MV-4-11 (cell line): ENCODE measurements around the gene C18orf32.
"Not testable (repeated sequence)": the region's sequence is repeated elsewhere in the genome, so short reads cannot be mapped to it uniquely, and the experiment has no call there.

Experiments used
- DNase-seq: peaks from one replicate; lab custom pipeline; 2025; lab: John Stamatoyannopoulos, UW

C18orf32 gene

DNA sequence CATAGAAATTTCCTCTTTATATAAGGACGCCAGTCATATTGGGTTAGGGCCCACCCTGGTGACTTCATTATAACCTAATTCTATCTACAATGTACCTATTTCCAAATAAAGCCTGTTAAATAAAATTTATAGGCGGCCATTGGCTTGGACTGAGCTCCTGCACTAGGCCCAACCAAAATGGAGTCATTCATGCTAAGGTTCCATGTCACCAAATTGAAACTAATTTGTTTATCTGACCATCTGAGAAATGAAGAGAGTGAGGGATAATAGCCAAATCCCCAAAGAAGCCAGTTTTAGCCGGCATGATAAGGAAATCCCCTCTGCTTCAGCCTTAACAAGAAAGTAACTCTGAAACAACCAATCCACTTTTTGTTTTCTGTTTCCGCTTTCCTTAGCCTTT, 19.4 kb downstream of the C18orf32 start:
- DNase-seq = no peak

DNA sequence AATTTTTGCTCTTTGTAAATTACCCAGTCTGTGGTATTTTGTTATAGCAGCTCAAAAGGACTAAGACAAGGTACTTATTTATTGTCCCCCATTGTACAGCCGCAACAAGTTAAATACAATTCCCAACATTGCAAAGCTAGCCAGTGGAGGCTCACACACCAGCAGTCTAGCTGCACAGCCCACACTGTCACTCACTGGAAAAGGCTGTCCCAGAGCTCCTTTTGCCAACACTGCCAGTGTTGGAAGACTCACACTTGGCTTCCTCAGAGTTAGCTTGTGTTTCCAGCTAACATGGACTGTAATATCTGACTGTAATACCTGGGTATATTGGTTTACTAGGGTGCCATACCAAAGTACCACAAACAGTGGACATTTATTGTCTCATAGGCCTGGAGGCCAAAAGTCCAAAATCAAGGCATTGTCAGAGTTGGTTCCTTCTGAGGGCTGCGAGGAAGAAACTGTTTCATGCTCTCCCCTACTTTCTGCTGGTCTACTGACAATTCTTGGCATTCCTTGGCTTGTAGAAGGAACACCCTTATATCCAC, 19.9 kb downstream of the C18orf32 start:
- no peak for DNase-seq

DNA sequence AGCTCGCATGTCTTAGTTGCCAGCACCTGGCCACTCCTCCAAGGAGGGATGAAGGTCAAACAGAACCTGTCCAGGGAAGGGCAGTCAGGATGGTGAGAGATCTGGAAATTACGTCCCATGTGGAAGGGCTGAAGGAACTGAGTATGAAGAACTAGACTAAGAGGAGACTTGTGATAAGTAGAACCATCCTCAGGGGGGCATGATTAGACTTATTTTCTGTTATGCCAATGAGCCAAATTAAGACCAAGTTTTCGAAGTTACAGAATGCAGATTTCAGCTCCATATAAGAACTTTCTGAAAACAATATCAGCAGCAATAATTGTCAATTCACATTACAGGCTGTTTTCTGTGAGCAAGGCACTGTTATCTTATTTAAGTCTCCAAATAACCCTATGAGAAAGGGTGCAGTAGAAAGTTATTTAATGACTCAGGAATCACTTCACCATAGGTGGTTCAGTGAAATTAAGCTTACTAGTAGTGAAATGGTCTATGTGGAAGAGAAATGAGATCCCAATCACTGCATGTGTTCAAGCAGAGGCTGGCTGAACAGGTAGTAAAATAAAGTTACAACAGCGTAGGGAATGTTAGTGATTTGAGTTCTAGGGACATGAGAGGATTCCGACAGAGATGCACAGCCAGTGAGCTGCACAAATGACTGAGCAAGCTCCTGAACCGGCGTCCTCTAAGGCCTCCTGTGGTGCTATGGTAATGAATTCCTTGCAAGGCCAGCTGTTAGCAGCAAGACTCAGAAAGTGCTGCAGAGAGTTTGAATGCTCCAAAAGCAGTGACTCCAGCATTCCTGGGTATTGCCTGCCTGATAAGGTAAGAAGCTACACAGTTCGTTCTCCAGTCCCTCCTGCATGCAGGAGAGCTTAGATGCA, 22.1 kb downstream of the C18orf32 start:
- DNase-seq = peak; percentile 56

DNA sequence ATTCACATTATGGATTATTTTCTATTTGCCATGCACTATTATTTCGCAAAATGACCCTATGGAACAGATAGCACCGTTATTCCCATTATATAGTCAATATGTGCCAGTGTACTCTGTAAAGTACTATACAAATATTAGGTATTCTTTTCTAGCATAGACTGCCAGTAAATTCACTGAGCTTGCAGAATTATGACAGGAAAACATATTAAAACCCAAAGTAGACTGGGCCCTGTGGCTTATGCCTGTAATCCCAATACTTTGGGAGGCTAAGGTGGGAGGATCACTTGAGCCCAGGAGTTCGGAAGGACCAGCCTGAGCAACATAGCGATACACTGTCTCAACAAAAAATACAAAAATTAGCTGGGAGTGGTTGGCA, 25.4 kb downstream of the C18orf32 start:
- no peak for DNase-seq

DNA sequence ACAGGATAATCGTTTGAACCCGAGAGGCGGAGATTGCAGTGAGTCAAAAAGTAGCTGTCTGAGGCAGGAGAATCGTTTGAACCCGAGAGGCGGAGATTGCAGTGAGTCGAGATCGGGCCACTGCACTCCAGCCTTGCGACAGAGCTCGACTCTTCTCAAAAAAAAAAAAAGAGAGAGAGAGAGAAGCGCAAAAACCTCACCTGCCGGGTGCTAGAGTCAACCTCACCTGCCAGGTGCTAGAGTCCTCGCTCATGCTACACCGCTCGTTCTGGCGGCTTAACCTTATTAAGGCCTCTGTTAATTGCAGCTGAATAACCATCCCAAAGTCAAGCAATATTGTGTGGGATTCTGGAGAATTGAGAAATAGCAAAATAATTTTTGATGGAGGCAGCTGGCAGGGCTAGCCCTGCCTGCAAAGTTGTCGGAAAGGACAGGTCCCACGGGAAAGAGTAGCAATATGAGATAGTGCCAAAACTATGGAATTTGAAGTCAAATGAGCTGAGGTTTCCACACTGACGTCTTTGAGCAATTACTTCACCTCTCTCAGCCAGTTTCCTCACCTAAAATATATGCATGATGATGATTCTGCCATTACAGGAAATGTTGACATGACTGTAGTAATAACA, 25.9 kb downstream of the C18orf32 start:
- DNase-seq = no peak

DNA sequence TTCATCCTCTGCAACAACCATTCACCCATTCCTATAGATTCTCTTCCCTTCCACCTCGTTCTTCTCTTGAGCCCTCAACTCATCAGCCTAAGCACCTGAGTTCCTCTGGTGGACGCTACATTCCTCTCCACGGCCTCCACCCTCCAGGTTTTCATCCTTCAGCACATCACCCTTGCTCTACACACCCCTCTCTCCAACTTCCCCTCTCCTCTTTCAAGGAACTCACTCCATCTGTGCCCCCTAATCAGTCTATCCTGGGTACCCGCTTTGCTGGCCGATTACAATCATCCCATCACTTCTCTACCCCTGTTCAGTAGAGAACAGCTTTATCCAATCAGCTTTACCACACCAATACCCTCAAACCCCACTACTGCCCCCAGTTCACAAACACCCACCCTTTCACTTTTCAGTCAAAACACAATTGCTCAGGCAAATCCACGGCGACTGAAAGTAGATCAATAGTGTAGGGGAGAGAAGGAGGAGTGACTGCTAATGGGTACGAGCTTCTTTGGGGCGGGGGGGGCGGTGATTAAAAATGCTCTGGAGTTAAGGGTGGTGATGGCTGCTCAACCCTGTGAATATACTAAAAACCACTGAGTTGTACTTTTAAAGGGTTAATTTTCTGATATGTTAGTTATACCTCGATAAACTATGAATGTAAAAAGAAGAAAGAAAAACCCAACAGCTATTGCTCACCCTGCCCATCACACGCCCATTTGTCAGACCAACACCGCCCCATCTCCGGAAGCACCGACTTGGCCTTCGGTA, 27.4 kb downstream of the C18orf32 start:
- DNase-seq = no peak

DNA sequence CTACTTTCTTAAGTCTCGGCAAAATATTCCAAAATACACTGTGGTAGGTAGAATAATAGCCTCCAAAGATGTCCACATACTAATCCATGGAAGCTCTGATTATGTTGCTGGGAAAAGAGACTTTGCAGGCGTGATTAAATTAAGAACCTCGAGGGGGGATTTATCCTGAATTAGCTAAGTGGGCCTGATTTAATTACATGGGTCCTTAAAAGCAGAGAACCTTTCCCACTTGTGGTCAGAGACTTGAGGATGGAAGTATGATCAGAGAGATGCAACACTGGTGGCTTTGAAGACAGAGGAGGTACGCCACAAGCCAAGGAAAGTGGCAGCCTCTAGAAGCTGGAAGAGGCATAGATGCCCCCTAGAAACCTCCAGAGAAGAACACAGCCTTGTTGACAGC, 29.4 kb downstream of the C18orf32 start:
- no peak for DNase-seq

DNA sequence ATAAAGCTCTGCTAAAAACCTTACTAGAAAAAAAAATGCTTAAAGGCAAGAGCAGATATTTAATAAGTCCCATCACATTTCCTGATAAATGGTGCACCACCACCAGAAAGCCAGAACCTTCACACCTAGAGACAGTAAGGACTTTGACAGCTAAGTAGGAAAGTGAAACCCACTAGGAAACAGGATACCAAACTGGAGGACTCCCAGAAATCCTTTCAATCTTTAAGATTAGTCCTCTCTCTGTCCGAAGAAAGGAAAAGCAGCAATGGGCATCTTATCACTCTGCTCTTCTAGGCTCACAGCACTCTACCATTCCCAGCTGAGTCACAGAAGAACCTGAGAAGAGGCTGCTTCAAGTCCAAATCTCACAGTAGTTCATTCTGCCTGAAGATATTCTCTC, 30.2 kb downstream of the C18orf32 start:
- no peak for DNase-seq

DNA sequence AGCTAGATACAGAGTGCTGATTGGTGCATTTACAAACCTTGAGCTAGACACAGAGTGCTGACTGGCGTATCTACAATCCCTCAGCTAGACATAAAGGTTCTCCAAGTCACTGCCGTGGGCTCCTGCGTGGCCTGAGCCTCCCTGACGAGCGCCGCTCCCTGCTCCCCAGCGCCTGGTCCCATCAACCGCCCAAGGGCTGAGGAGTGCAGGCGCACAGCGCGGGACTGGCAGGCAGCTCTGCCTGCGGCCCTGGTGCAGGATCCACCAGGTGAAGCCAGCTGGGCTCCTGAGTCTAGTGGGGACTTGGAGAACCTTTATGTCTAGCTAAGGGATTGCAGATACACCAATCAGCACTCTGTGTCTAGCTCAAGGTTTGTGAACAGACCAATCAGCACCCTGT, 34.5 kb downstream of the C18orf32 start:
- not testable (repeated sequence) for DNase-seq

DNA sequence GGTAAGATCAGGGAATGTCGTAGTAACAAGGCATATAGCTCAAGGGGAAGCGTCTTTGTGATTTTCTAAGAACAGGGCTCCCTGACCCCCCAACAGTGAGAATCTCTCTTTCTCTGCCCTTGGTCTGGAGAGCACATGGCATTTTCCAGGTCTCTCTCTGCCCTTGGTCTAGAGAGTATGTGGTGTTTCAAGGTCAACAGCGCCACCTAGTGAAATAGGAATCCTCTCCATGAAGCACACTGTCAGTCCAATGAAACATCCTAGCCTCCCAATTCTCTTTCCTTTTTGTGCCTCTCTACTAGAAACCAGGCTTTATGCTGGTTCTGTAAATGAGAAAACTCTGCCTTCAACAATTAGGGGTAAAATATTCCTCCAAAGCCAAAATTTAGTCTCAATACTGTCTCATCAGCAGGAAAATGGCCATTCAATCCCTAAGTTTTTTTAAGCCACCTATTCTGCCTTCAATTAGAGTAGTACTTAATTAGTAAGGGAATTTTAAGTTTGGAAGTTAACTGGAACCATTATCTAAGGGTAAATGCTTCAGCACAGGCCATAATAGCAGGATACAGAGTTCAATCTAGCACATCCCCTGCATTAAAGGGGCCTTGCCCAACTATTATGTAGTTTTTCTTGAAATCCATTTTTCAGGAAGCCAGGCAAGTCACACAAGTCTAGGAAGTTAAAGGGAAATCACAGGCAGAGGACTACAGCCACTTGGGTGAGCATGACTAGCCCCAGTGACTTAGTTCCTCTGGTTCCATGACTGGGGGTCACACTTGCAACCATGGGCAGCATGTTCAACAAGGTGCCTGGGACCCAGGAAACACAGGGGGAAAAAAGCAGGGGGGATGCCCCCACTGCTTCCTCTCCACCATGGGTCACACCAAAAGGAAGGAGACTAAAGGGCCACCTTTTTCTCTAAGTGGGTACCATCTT, 39.0 kb downstream of the C18orf32 start:
- DNase-seq = peak; percentile 54

DNA sequence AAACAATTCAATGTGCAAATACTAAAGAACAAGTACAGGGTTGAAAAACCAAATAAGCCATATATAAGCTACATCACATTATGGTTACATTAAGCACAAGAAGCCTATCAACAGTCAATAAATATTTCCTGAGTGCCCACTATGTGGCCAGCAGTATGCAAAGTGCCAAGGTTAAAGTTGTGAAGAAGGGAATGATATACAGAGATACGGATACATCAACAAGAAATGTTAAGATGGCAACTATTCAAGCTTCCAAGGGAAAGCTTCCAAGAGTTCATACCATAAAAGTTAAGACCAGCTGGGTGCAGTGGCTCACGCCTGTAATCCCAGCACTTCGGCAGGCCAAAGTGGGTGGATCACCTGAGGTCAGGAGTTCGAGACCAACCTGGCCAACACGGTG, 40.6 kb downstream of the C18orf32 start:
- DNase-seq = no peak

DNA sequence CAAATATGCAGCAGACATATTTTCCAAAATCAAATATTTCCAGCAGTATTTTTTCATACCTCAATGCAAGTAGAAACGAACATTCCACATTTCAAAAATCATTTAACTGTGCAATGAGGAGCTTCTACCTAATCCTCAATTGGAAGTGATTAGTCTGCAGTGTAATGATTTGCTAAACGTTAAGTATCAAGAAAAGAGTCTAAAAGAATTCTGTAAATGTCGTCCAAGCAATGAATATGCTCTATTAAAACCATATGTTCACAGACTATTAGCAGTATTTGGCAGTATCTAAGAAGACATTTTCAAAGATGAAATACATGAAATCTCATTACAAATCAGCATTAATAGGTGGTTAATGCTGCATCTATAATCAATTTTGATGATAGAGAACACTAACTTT, 42.5 kb downstream of the C18orf32 start:
- DNase-seq = no peak

DNA sequence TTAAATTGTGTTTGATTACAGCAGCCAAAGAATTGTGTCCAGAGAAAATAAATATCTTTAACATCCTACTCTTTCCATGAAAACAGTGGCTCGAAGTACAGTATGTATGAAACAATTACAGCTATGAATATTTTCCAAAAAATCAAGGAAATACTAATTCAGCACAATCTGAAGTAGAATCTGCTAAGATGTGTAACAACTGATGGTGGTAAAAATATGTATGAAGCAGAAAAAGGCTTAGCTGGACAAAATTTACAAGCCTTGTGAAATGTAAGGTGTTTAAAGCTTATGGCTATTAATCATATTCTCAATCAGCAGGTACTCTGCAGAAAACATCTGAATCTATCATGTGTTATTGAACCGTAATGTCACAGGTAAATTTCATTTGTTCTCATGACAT, 43.2 kb downstream of the C18orf32 start:
- no peak for DNase-seq

DNA sequence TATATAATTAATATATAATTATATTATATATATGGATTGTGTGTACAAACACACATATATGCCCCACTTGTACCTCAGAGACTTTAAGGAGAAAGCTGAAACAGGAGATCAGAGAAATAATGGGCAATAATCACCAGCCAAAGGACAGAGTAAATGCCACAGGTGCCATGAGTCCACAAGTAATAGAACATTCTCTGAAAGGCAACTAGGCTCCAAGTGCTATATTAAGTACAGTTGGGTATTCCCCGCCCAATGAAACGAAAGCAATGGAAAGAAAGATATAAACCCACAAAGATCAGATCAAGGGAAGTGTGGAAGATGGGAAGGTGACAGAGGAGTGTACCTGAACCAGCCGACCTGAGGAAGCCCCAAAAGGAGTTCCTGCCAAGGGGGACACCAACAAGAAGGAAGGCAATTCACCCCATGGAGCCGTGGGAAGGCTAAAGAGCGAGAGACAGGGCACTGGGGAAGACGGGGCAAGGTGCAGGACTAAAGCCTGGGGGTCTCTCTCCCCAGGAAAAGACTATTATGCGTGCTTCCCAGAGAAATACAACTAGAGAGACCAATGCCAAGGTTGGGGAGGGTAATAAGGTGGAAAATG, 45.6 kb downstream of the C18orf32 start:
- DNase-seq = no peak

DNA sequence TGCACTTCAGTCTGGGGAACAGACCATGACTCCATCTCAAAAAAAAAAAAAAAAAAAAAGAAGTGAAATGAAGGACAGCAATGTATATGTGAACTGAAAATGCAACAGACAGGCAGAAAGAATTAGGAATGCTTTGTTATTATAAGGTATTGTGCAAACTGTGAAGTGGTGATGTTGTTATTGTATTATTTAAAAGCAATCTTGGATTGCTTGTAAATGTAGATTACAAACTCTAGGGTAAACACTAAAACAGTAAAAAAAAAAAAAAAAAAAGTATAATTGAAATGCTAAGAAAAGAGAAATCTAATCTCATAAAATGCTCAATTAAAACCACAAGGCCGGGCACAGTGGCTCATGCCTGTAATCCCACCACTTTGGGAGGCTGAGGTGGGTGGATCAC, 51.9 kb downstream of the C18orf32 start:
- DNase-seq = no peak

DNA sequence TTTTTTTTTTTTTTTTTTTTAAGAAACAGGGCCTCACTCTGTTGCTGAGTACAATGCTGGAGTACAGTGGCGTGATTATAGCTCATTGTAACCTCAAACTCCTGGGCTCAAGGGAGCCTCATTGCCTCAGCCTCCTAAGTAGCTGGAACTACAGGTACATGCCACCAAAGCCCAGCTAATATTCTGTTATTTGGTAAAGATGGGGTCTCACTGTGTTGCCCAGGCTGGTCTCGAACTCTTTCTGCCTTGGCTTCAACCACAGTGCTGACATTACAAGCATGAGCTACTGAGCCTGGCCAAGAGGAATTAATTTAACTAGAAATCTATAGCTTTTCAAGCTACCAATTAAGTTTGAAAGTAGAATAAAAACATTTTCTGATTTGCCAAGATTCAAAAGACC, 54.4 kb downstream of the C18orf32 start:
- no peak for DNase-seq

DNA sequence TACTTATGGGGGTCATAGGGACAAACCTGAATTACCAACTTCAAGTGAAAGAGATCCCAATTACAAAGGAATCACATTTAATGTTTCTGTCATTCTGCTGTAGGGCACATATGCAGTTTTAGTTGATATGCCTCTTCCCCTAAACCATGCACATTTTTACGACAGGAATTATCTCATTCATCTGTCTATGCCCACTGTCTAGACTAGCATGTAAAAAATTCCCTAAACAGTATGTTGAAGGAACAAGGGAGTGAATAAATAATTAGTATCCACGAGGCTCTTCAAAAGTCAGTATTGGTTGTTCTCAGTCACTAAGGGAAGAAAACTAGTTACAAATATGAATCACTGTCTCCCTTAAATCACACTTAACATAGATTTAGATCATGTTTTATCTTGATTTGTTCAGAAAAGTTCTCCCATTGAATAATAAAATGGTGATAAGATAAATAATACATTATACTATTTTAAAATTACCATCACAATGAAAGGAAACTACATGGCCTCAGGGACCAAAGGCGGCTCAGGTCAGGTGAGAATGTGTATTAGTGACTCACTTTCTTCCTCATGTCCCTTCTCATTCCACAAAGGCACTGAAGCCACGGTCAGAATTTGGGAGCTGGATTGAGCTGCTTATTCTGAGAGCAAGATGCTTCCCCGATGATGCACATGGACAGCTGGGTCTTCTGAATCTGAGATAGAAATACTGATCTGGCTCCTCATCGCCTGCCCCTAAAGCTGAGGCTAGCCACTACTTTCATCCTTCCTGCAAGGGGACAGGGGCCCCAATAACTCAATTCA, 55.7 kb downstream of the C18orf32 start:
- DNase-seq = no peak
